Measurements from ENCODE around the gene TCHP. TPM values are rescaled to one million over a fixed set of nuclear protein-coding genes. Genes with fewer than 3 reads are reported as not detected.
"Not testable (repeated sequence)": the region's sequence is repeated elsewhere in the genome, so short reads cannot be mapped to it uniquely, and the experiment has no call there.

TCHP gene
- total RNA-seq, 2 donors from 2014 or later: 17.6 to 18.7 TPM

DNA sequence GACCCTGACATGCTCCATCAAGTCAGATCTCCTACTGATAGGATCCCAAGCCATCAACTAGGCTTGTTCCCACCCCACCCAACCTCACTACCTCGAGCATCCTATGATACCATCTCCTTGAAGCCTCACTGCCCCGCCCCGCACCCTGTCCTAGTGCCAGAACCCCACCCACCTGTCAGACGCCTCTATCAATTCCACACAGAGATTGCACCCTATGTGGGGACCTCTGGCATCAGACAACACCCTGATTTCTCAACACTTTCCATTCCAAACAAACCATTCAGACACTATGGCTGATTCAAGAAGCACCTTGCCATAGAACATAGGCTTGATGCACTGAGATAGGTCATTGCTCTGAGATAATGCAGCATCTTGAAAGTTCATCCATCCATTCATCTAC is 16.6 kb upstream of the TCHP start:
- Mint-ChIP-seq H3K27me3 (no peaks in the 10 kb centered on the region), H3K4me3 (no peak overlapping the region), H3K27ac (no peak overlapping the region), H3K4me1 (peaks cover 32% of the 10 kb centered on the region), H3K36me3 (ENCODE audit: low read depth) (peaks cover 8% of the 10 kb centered on the region)
- DNase-seq: no peak
- no peak for ATAC-seq
- H3K9me3 ChIP-seq (ENCODE audit: control insufficient read depth, low read length, poor library complexity, severe bottlenecking): no peaks in the 10 kb centered on the region

GRCh38 chr12:109885616-109886015 is 14.5 kb upstream of the TCHP start:
- DNase-seq (no peak), ATAC-seq (no peak)
- Mint-ChIP-seq H3K36me3 (ENCODE audit: low read depth) (peaks cover 3% of the 10 kb centered on the region), H3K4me1 (peaks cover 29% of the 10 kb centered on the region), H3K27ac (no peak overlapping the region), H3K4me3 (no peak overlapping the region), H3K27me3 (no peaks in the 10 kb centered on the region)
- no peaks in the 10 kb centered on the region for H3K9me3 ChIP-seq (ENCODE audit: control insufficient read depth, low read length, poor library complexity, severe bottlenecking)

DNA sequence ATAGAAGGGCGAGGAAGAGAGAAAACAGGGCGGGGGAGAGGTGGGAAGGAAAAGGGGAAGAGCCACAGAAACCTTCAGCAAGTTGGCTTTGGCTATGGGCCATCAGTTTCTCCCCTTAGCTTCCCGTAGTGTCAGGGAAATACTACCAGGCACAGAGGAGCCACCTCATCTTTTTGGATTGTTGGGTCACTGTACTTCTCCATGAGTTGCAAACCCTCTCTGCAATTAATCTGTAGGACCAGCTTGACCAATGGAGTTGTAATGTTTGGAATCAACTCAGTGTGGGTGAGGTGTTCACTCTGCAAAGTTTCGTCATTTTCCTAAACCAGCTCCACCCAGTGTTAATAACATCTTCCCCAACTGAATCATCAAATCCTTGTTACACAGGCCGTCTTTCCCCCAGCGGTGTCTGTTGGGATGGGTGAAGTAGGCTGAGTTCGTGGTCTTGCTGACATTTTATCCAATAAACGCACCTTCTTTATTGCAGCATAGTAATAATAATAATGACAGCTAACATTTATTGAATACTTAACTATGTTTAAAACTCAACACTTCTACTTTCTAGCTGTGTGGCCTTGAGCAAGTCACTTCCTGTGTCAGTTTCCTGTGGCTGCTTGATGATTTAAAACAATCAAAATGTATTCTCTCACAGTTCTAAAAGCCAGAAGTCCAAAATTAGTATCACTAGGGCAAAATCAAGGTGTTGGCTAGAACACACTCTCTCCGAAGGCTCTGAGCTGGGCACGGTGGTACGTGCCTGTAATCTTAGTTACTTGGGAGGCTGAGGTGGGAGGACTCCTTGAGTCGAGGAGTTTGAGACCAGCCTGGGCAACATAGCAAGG is 11.7 kb upstream of the TCHP start:
- Mint-ChIP-seq H3K4me1 (peaks cover 24% of the 10 kb centered on the region), H3K27ac (peak overlapping the region; percentile 98), H3K4me3 (peak overlapping the region; percentile 75), H3K27me3 (no peaks in the 10 kb centered on the region), H3K36me3 (ENCODE audit: low read depth) (peaks cover 3% of the 10 kb centered on the region)
- no peak for DNase-seq
- ATAC-seq: peak; percentile 78
- H3K9me3 ChIP-seq (ENCODE audit: control insufficient read depth, low read length, poor library complexity, severe bottlenecking): no peaks in the 10 kb centered on the region

DNA sequence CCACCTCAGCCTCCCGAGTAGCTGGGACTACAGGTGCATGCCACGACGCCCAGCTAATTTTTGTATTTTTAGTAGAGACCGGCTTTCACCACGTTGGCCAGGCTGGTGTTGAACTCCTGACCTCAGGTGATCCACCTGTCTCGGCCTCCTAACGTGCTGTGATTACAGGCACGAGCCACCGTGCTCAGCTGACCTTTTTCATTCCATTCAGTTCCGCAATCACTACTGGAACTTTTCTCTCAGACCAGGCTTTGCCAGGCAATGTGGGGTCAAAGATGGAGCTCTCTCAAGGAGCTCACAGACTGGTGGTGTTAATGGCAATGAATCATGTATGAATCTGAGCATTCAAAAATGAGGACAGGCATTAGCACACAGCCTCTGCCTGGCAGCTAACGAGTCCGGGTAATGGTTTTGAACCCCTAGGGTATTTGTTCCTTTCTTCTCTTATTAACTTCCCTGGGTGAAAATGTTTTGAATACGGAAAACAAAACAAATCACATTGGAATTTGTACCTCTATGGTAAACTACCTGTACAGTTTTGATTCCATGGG is 9.4 kb upstream of the TCHP start:
- no peaks in the 10 kb centered on the region for H3K9me3 ChIP-seq (ENCODE audit: control insufficient read depth, low read length, poor library complexity, severe bottlenecking)
- no peaks in the 10 kb centered on the region for H3K27me3 Mint-ChIP-seq
- ATAC-seq (no peak), DNase-seq (no peak)
- peaks cover 27% of the 10 kb centered on the region for H3K4me1 Mint-ChIP-seq
- H3K27ac Mint-ChIP-seq: no peak overlapping the region
- H3K36me3 Mint-ChIP-seq (ENCODE audit: low read depth): peaks cover 3% of the 10 kb centered on the region
- H3K4me3 Mint-ChIP-seq: no peak overlapping the region

GRCh38 chr12:109891731-109892130 is 8.3 kb upstream of the TCHP start:
- H3K9me3 ChIP-seq (ENCODE audit: control insufficient read depth, low read length, poor library complexity, severe bottlenecking); H3K36me3 Mint-ChIP-seq (ENCODE audit: low read depth); H3K27me3 Mint-ChIP-seq; DNase-seq; ATAC-seq: not testable (repeated sequence)
- Mint-ChIP-seq H3K4me1 (peaks cover 27% of the 10 kb centered on the region), H3K4me3 (peak overlapping the region; percentile 49), H3K27ac (peak overlapping the region; percentile 41)

- DNase-seq: no peak
- H3K4me3 Mint-ChIP-seq: peak overlapping the region; percentile 49
- H3K4me1 Mint-ChIP-seq: peaks cover 27% of the 10 kb centered on the region
- H3K27me3 Mint-ChIP-seq: no peaks in the 10 kb centered on the region
- H3K9me3 ChIP-seq (ENCODE audit: control insufficient read depth, low read length, poor library complexity, severe bottlenecking): no peaks in the 10 kb centered on the region
- H3K36me3 Mint-ChIP-seq (ENCODE audit: low read depth): peaks cover 3% of the 10 kb centered on the region
- H3K27ac Mint-ChIP-seq: peak overlapping the region; percentile 2
- ATAC-seq: no peak
Observed at GRCh38 chr12:109892165-109892715, 7.8 kb upstream of the TCHP start.

GRCh38 chr12:109892748-109893147 is 7.3 kb upstream of the TCHP start:
- Mint-ChIP-seq H3K4me1 (peaks cover 23% of the 10 kb centered on the region), H3K27me3 (no peaks in the 10 kb centered on the region), H3K27ac (peak overlapping the region; percentile 2), H3K36me3 (ENCODE audit: low read depth) (no peaks in the 10 kb centered on the region), H3K4me3 (no peak overlapping the region)
- ATAC-seq (no peak), DNase-seq (no peak)
- no peaks in the 10 kb centered on the region for H3K9me3 ChIP-seq (ENCODE audit: control insufficient read depth, low read length, poor library complexity, severe bottlenecking)

GRCh38 chr12:109893261-109893995 is 6.6 kb upstream of the TCHP start:
- H3K9me3 ChIP-seq (ENCODE audit: control insufficient read depth, low read length, poor library complexity, severe bottlenecking): no peaks in the 10 kb centered on the region
- Mint-ChIP-seq H3K36me3 (ENCODE audit: low read depth) (no peaks in the 10 kb centered on the region), H3K4me1 (peaks cover 17% of the 10 kb centered on the region), H3K4me3 (no peak overlapping the region), H3K27ac (no peak overlapping the region), H3K27me3 (no peaks in the 10 kb centered on the region)
- no peak for DNase-seq
- no peak for ATAC-seq

DNA sequence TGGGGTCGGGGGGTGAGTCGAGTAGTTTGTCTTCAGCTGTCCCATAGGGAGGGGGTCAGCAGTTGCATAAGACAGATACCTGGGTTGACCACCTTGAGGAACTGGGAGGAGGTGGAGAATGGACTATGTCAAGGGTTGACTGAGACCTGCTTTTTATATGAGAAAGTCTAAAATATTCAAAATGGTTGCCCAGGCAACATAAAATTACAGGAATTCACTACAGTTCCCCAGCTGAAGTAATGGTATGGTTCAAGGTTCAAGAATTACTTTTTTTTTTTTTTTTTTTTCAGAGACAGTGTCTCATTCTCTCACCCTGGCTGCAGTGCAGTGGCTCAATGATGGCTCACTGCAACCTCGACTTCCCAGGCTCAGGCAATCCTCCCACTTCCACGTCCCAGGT is 5.1 kb upstream of the TCHP start:
- Mint-ChIP-seq H3K4me1 (peaks cover 6% of the 10 kb centered on the region), H3K4me3 (no peak overlapping the region)

DNA sequence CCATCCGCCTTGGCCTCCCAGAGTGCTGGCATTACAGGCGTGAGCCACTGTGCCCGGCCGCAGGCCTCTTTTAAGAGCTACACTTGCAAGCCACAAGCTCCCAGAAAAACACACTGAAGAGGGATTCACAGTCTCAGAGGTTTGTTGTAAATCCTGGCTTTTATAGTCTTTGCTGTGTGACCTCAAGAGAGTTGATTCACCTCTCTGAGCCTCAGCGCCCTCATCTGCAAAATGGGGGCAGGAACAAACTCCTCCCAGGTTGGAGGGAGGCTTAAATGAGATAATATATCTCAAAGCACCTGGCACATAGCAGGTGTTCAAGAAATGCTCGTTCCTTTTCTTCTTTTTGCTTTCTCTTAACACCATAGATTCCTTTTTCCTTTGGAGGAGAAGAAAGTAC is 3.9 kb upstream of the TCHP start:
- no peak overlapping the region for H3K4me3 Mint-ChIP-seq
- H3K27ac Mint-ChIP-seq: no peak overlapping the region
- H3K9me3 ChIP-seq (ENCODE audit: control insufficient read depth, low read length, poor library complexity, severe bottlenecking): no peaks in the 10 kb centered on the region
- no peak for DNase-seq
- H3K4me1 Mint-ChIP-seq: peaks cover 12% of the 10 kb centered on the region
- no peaks in the 10 kb centered on the region for H3K27me3 Mint-ChIP-seq
- H3K36me3 Mint-ChIP-seq (ENCODE audit: low read depth): peaks cover 3% of the 10 kb centered on the region
- ATAC-seq: no peak

More for the DNA sequence above, 5.1 kb upstream of the TCHP start:
- H3K9me3 ChIP-seq (ENCODE audit: control insufficient read depth, low read length, poor library complexity, severe bottlenecking): no peaks in the 10 kb centered on the region
- H3K27ac Mint-ChIP-seq: no peak overlapping the region
- no peak for ATAC-seq
- H3K27me3 Mint-ChIP-seq: no peaks in the 10 kb centered on the region
- DNase-seq: no peak
- peaks cover under 1% of the 10 kb centered on the region for H3K36me3 Mint-ChIP-seq (ENCODE audit: low read depth)

DNA sequence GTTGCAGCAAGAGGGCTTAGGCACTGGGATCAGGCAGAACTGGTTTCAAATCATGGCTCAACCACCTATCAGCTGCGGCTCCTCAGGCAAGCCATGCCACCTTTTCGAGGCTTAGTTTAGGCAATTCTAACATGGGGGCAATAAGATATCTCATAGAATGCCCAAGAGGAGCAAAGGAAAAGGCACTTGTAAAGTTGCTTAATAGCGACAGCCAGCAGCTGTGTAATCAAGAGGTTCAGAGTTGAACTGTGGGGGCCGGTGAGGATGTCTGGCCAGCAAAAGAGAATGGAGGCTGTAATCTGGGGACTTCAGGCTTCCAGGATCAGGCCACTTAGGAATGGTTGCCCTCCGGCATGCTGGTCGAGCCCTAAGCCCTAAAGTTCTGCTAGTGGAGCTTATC is 3.0 kb upstream of the TCHP start:
- DNase-seq (no peak), ATAC-seq (no peak)
- Mint-ChIP-seq H3K36me3 (ENCODE audit: low read depth) (peaks cover 3% of the 10 kb centered on the region), H3K27me3 (no peaks in the 10 kb centered on the region), H3K4me3 (no peak overlapping the region), H3K4me1 (peaks cover 17% of the 10 kb centered on the region), H3K27ac (no peak overlapping the region)
- no peaks in the 10 kb centered on the region for H3K9me3 ChIP-seq (ENCODE audit: control insufficient read depth, low read length, poor library complexity, severe bottlenecking)

DNA sequence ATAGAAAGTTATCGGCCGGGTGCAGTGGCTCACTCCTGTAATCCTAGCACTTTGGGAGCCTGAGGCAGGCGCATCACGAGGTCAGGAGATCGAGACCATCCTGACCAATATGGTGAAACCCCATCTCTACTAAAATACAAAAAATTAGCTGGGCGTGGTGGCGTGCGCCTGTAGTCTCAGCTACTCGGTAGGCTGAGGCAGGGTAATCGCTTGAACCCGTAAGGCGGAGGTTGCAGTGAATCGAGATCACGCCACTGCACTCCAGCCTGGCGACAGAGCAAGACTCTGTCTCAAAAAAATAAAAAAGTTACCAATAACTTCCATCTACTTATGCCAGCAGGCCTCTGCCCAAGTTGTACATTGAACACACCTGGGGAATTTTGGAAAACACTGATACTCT is 729 bp upstream of the TCHP start:
- peak overlapping the region; percentile 97 for H3K27ac Mint-ChIP-seq

More for the DNA sequence above, 729 bp upstream of the TCHP start:
- Mint-ChIP-seq H3K4me1 (peaks cover 15% of the 10 kb centered on the region), H3K4me3 (peak overlapping the region; percentile 99)
- ATAC-seq; H3K27me3 Mint-ChIP-seq; H3K9me3 ChIP-seq (ENCODE audit: control insufficient read depth, low read length, poor library complexity, severe bottlenecking); DNase-seq; H3K36me3 Mint-ChIP-seq (ENCODE audit: low read depth): not testable (repeated sequence)

Data from T-helper 17 cell (primary cell).